ENCODE data around the gene KLF13.

The KLF13 gene

DNA sequence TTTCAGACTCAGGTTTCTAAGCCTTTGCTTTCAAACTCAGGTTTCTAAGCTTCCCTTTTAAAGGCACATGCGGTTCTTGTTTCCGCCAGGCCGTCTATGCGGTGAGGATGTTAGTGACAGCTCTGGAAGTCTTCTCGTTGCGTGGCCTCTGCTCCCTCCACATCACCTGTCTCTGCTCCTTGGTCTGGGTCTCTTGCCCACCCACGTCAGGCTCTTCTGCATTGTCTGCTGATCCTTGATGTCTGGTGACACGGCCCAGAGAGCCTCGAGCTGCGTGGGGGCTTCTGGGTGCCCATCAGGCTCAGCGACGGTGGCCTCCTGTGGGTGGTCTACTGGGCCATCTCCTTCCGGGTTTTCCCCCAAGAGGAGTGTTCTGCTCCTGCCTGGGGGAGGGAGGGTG lies 30.5 kb downstream of the KLF13 start:
- DNase-seq (ENCODE audit: low read depth): no peak
- TF ChIP-seq, protein P1, sequence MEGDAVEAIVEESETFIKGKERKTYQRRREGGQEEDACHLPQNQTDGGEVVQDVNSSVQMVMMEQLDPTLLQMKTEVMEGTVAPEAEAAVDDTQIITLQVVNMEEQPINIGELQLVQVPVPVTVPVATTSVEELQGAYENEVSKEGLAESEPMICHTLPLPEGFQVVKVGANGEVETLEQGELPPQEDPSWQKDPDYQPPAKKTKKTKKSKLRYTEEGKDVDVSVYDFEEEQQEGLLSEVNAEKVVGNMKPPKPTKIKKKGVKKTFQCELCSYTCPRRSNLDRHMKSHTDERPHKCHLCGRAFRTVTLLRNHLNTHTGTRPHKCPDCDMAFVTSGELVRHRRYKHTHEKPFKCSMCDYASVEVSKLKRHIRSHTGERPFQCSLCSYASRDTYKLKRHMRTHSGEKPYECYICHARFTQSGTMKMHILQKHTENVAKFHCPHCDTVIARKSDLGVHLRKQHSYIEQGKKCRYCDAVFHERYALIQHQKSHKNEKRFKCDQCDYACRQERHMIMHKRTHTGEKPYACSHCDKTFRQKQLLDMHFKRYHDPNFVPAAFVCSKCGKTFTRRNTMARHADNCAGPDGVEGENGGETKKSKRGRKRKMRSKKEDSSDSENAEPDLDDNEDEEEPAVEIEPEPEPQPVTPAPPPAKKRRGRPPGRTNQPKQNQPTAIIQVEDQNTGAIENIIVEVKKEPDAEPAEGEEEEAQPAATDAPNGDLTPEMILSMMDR (conservative IDR thresholded peaks at IDR 0.05; ENCODE audit: low read depth, low read length): no peak
- no peak overlapping the region for H3K4me3 ChIP-seq (ENCODE audit: low read length)

DNA sequence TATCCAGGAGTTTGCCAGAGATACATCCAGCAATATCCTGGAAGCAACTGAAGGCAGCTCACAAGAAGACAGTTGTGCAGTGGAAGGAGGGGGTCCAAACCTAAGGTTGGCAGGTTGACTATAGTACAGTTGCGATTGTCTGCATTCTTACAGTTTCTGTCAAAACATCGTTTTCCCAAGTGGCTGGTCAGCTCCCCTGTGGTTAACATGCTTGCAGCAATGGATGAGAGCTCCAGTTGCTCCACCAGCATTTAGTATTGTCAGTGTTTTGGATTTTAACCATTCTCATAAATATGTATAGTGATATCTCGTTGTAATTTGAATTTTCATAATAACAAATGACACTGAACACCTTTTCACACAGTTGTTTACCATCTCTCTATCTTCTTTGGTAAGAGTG lies 31.5 kb downstream of the KLF13 start:
- DNase-seq (ENCODE audit: low read depth): no peak
- TF ChIP-seq, protein P1 (conservative IDR thresholded peaks at IDR 0.05; ENCODE audit: low read depth, low read length): no peak
- H3K4me3 ChIP-seq (ENCODE audit: low read length): no peak overlapping the region

DNA sequence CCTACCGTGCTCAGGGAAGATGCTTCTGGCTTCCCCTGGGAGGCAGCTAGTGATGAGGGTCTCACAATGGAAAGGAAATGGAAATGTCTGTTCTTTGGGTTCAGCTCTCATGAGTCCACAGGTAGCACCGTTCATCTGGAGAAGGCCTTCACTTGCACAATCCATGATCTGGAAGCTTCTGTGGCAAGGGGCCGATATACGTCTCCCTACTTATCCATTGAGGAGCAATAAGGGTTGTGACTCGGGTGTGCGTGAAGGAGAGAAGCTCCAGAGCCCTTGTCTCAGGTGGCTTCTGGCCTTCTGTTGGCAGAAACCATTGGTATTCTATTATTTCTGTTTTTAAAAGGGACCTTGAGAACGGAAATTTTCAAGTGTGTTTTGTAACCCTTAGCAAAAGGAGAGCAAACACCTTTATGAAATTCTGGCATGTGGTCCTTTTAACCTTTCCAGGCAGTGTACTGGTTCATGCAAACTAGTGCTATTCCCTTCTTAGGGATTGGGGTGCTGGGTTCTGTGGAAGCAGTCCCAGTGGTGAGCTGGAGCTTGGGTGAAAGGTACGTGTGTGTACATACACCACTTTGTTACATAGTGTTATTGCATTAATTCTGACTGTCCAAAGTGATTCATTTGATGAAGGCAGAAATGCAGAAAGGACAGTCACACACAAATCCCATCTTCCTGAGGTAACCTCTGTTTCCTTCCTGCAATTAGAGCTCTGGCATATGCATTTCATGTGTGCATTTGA lies 32.5 kb downstream of the KLF13 start:
- TF ChIP-seq, protein P1 (conservative IDR thresholded peaks at IDR 0.05; ENCODE audit: low read depth, low read length): no peak
- DNase-seq (ENCODE audit: low read depth): no peak

DNA sequence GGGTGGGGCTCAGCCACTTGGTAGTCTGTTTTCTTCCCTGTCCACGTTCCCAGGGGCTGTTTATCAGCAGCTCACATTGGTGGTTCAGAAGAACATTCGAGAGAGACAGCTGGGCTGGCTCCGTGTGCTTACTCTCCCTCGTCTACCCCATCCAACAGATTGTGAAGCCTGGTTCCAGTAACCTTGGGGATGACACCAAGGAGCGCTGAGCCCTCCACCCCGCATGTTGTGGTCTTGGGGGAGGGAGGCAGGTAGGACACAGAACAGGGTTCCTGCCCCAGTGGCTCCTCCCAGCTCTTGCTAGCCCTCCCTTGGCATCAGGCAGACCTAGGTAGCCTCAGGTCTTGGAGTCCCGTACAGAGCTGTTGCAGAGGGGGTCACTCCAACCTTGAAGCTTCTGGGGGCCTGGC lies 33.1 kb downstream of the KLF13 start:
- TF ChIP-seq, protein P1 (conservative IDR thresholded peaks at IDR 0.05; ENCODE audit: low read depth, low read length): no peak
- H3K4me3 ChIP-seq (ENCODE audit: low read length): no peak overlapping the region
- DNase-seq (ENCODE audit: low read depth): no peak

More for the DNA sequence above, 32.5 kb downstream of the KLF13 start:
- H3K4me3 ChIP-seq (ENCODE audit: low read length): no peak overlapping the region

DNA sequence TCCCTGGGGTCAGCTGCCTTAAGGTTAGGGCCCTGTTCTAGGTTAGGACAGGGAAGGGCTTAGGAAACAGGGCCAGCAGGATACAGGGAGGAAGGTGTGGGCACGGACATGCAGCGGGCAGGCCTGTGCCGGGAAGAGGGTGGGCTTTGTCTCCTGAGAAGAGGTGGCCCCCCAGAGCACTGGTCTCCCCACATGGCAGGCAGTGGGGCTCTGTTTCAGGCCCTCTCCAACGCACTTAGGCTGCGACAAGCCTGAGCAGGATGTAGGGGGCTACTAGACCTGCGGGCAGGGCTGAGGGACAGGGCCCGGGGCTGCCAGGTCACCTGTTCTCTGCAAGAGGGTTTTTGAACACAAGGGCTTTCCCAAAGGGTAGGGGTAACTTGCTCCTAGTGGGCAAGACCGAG lies 33.5 kb downstream of the KLF13 start:
- no peak overlapping the region for H3K4me3 ChIP-seq (ENCODE audit: low read length)
- TF ChIP-seq, protein P1 (conservative IDR thresholded peaks at IDR 0.05; ENCODE audit: low read depth, low read length): no peak
- DNase-seq (ENCODE audit: low read depth): no peak

DNA sequence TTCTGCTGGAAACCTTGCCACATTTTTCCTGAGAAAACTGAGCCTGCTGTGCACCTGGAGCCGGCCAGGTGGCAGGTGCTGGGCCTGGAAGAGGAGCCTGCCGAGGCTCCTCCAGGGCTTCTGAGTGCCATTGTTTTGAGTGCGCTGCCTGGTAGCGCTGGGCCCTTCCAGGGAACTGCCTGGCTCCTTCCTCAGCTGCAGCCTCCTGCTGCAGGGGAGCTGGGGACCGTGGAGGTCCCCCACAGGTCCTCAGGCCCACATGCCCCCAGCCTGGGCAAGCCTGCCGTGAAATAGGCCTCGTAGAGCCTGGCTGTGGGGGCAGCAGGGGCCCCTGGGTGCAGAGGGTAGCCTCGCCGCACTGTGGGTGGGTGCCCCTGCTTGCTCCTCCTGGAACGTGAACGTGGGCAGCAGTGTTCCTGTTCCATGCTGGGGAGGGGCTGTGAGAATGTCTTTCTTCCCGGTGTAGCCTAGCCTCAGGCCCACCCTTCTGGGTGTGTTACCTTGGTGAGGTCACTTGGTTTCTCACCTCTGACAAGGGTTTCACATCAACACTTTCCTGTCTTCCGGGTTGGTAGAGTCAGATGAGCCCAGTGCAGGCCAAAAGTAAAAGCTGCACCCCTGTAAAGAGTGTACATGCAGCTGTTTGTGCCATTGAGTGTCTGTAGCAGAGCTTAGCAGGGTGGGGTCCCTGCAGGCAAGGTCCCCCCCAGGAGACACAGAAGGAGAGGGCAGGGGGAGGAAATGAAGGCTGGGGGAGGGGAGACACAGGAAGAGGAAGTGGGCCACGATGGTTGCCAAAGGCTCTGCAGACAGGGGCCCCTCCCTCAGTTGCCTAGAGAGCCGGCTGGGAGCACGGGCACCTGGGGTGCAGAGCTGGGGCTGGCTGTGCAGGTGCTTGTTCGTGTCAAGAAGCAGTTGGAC lies 34.5 kb downstream of the KLF13 start:
- DNase-seq (ENCODE audit: low read depth): no peak

More for the DNA sequence above, 34.5 kb downstream of the KLF13 start:
- TF ChIP-seq, protein P1 (conservative IDR thresholded peaks at IDR 0.05; ENCODE audit: low read depth, low read length): no peak
- H3K4me3 ChIP-seq (ENCODE audit: low read length): no peak overlapping the region
